Inflammatory macrophage treated with lipopolysaccharide for 4 hours (primary cell): Measurements from ENCODE around the gene PLEKHH2.

Experiments
- DNase-seq: peaks from one replicate; pipeline ENCODE4 v3.0.0-alpha.2; 2020

The PLEKHH2 gene

GRCh38 chr2:43766006-43766405 is 128.9 kb downstream of the PLEKHH2 start:
- no peak for DNase-seq

GRCh38 chr2:43773876-43774613 is 137.0 kb downstream of the PLEKHH2 start, which contains the start of gene DYNC2LI1:
DYNC2LI1 (plus strand) TSS chr2:43774039; CDS start chr2:43774139, 100 bp downstream.
- peak; percentile 90 for DNase-seq

DNA sequence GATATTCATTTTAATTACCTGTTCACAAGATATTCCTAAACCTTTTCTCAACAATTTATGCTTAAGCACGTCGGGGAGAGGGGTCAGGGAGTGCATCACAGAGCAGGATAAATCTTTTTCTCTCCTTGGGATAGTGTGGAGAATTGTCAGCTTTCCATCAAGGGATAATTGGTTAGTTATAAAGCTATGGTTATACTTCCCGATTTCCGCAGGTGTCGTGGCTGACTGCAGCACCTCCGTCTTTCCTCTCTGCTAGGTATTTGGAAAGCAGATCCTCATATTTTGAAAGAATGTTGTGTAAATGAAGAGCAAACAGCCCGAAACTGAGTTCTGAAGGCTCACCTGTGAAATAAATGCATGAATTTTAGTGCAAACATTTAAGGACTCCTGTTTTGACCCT is 137.6 kb downstream of the PLEKHH2 start:
- no peak for DNase-seq

DNA sequence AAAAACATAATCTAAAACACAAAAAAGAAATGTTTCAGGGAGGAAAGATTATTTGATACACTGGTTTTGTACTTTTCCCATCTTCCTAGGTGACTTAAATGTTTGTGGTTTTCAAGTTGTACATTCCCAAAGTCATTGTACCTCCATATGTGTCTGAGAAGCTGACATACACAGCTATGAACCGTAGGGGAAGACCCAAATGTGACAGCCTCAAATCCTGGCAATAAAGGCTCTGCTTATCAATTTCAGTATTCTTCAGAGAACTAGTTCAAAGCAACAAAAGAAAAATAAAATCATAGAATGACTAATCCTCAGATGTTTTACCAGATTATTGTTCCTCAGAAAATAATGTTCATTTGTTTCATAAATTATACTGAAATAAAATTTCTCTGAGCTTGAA is 139.3 kb downstream of the PLEKHH2 start:
- no peak for DNase-seq

GRCh38 chr2:43777306-43777926 is 140.4 kb downstream of the PLEKHH2 start:
- no peak for DNase-seq

GRCh38 chr2:43778233-43778632 is 141.2 kb downstream of the PLEKHH2 start:
- DNase-seq: no peak

- no peak for DNase-seq
Observed at GRCh38 chr2:43787895-43788294, 150.8 kb downstream of the PLEKHH2 start.

DNA sequence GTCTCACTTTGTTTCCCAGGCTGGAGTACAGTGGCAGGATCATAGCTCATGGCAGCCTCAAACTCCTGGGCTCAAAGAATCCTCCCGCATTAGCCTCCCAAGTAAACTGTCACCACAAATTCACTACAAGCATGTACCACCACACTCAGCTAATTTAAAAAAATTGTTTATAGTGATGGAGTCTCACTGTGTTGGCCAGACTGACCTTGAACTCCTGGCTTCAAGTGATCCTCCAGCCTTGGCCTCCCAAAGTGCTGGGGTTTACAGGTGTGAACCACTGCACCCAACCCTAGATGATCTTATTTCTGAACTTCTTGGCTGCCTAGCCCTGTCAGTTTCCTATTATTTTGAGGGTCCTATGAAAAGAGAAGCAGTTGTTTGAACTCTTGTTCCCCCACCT is 151.6 kb downstream of the PLEKHH2 start:
- DNase-seq: no peak

DNA sequence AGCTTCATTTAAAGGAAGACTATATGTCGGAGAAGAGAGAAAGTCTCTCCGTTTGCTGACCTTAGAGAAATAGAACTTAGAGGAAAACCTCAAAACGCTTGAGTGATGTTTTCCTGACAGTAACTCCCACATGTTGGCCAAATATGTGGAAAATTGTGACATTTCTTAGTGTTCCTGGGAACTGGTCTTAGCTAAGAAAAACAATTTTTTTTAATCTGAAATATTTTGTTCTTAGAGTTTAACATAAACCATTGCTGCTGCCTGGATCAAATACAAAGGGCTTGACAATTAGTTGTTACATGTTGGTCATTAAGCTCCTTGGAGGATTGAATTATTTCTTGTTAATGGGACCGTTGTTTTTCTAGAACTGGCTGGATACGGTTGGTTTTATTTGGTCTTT is 153.1 kb downstream of the PLEKHH2 start:
- no peak for DNase-seq

DNA sequence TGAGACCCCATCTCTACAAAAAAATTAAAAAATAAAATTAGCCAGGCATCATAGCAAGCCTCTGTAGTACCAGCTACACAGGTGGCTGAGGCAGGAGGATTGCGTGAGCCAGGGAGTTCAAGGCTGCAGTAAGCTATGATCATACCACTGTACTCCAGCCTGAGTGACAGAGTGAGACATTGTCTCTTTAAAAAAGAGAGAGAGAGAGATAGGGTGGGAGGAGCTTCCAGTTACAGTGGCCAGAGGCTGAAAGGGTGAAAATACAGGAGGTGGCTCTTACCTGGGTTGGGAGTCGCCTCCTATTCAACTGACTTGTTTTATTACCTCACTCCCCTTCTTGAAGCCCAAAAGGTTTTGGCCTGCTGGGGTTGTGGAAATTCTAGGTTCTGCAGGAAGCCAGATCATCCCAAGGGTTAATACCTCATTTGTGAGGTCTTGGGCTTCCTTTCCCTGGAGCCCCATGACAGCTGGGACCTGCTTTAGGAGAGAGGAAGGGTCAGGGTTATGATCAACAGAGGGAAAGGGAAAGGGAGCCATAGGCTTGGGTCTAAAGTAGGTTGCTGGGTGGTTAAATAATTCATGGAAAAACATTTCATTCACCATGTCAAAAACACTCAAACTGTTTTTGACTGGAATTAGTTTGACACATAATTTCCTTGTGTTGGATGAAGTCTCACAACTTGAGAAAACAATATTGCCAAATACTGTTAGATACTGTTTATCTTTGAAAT is 154.1 kb downstream of the PLEKHH2 start:
- DNase-seq: no peak

- DNase-seq: no peak
Observed at GRCh38 chr2:43792653-43793052, 155.6 kb downstream of the PLEKHH2 start.

- no peak for DNase-seq
Observed at GRCh38 chr2:43794956-43795355, 157.9 kb downstream of the PLEKHH2 start.

DNA sequence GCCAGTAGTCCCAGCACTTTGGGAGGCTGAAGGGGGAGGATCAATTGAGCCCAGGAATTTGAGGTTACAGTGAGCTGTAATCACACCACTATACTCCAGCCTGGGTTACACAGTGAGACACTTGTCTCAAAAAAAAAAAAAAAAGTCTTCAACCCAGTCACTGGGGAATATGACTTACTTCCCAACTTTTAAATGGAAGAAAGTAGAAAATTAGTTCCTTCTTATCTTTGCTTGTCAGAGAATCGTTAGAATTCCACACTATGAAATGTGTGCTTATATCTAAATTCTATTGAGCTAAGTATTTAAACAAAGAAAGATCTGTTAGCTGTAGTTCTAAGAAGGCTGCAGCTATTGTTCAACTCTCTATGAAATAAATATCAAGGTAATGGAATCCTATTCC is 159.1 kb downstream of the PLEKHH2 start:
- DNase-seq: no peak

DNA sequence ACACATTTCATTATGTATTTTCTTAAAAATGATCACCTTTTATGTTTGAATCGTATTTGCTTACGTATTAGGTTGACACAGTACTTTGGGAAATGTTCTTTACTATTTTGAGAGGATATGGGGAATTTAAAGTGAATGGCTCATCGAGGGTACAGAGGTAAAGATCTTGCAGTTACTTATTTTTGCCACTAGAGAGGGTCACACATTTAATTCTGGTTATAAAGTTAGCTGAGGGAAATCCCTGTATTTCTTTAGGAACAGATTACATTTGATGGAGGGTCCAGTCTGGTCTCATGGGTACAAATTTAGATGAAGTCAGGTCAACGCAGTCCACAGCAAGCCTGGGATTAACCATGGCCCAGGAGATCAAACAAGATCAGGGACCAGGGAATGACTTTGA is 161.2 kb downstream of the PLEKHH2 start:
- no peak for DNase-seq

DNA sequence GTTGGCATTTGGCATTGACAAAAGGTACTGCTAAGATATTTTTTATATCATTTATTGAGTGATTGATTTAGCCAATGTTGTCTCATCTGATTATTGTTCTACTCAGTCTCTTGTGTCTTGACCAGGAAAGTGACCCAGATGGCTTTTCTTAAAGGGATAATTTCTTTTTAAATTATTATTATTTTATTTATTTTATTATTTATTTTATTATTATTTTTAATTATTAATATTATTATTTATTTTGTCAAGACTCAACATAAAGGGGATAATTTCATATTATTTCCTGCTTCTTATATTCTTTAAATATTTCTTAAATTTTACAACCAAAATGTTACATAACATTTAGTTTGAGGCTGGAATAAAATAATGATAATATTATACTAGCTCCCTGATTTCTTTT is 163.8 kb downstream of the PLEKHH2 start:
- no peak for DNase-seq

DNA sequence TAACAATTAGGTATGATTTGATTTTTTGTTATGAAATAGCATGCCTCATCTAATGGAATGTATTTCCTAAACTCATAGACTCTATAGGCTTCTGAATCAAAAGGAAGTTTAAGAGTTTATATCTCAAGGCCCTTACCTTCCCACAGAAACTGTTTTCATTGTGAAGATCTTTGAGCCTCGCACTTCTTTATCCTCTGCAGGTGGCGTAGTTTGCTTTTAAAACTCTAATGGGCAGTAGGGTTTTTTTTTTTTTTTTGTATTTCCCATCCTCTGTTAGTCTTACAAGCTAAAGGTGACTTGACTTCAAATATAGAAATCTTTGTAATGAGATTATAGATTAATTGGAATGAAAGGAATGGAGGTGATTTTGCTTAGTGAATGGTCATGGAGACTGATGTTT is 165.1 kb downstream of the PLEKHH2 start:
- no peak for DNase-seq

- DNase-seq: no peak
Observed at GRCh38 chr2:43803113-43803512, 166.1 kb downstream of the PLEKHH2 start.

DNA sequence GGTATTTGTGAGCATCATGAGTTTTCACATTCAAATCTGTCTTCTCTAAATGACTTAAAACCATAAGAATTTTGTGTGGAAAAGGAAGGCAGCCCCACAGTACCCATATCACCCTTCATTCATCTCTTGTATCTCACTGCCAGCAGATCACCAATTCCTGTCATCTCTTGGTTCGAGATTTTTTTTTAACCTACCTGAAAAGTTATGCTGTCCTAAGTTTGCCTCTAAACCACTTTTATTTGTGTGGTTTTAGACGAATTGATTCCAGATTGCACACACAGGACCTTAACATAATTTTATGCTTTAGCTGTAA is 169.6 kb downstream of the PLEKHH2 start:
- DNase-seq: no peak

- no peak for DNase-seq
Observed at GRCh38 chr2:43810452-43810851, 173.4 kb downstream of the PLEKHH2 start.

DNA sequence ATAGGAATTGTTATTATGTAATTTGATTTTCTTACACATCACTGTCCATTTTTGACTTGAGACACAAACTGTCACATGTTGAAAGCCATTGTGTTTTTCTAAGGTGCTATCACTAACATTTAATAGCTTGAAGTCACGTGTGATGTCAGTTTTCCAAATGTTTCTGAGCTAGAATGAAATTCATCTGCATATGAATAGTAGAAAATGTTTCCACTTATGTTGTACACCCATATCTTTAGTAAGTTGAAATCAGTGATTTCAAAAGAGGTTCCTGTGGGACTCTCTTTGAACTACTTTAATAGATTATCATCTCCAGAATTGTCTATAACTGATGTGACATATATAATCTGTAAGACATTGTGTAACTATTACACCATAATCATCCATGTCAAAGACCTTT is 173.8 kb downstream of the PLEKHH2 start:
- no peak for DNase-seq

DNA sequence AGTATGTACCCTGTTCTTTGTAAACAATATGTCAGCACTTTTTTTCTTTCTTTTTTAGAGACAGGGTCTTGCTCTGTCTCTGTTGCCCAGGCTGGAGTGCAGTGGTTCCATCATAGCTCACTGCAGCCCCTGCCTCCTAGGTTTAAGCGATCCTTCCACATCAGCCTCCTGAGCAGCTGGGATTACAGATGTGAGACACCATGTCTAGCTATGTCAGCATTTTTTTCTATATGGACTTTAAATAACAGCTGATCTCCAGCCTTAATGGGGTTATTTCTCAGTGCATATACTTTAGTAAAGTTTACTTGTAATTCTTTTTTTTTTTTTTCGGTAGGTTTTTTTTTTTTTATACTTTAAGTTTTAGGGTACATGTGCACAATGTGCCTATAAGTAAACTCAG is 174.9 kb downstream of the PLEKHH2 start:
- DNase-seq: no peak

DNA sequence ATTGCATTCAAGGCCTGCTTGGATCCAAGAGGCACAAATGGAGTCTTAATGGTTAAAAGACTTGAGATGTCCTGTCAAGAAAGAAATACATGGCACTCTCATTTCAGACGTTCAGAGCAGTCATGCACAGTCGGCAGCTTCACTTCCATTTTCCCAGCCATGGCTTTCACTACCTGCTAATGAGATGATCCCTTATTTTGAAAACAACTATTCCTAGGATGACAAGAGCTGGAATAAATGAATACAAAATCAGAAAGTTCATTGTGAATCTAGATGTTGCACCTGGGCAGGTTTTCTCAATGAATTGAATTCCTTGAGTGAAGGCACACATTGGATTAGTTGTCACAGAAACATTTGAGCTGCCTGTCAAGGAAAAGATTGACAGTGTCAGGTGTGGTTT is 175.9 kb downstream of the PLEKHH2 start:
- no peak for DNase-seq

DNA sequence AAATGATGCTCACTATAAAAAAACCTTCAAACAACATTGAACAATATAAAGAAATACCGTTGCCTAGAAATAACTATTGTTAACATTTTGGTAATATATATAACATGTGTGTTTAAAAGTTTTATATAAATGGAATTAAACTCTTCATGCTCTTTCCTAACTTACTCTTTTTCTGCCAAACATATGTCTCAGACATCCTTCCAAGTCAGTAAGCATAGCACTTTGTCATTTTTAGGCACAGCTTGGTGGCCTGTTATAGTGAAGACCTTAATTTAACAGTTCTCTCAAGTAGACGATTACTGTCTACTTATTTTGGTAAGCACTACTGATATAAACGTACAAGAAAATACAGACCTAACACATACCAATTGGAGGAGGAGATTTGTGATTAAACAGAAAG is 177.7 kb downstream of the PLEKHH2 start:
- no peak for DNase-seq
